GM19438 (cell line): ENCODE data around the gene VAV3.

Experiments used
- ATAC-seq: cut with Tn5 transposase; IDR thresholded peaks from one replicate; pipeline ENCODE4 v1.9.1; 2021; ENCODE audit warnings: low read depth; ENCODE audit not compliant: unreplicated experiment

The VAV3 gene

GRCh38 chr1:107804134-107804533 lies 160.8 kb downstream of the VAV3 start:
- ATAC-seq: no peak

- ATAC-seq: no peak
Observed at GRCh38 chr1:107803579-107803978, 161.4 kb downstream of the VAV3 start.

- no peak for ATAC-seq
Observed at GRCh38 chr1:107802654-107803053, 162.3 kb downstream of the VAV3 start.

- ATAC-seq: no peak
Observed at GRCh38 chr1:107795994-107796393, 169.0 kb downstream of the VAV3 start.

- ATAC-seq: no peak
Observed at GRCh38 chr1:107795441-107795840, 169.5 kb downstream of the VAV3 start.

GRCh38 chr1:107794571-107794970 lies 170.4 kb downstream of the VAV3 start:
- no peak for ATAC-seq

- no peak for ATAC-seq
Observed at GRCh38 chr1:107793896-107794453, 171.0 kb downstream of the VAV3 start.

- no peak for ATAC-seq
Observed at GRCh38 chr1:107791348-107791747, 173.6 kb downstream of the VAV3 start.

- no peak for ATAC-seq
Observed at GRCh38 chr1:107789817-107790524, 175.0 kb downstream of the VAV3 start.

GRCh38 chr1:107788206-107789202 lies 176.5 kb downstream of the VAV3 start:
- ATAC-seq: no peak

GRCh38 chr1:107787299-107787698 lies 177.7 kb downstream of the VAV3 start:
- ATAC-seq: no peak

GRCh38 chr1:107786203-107786845 lies 178.7 kb downstream of the VAV3 start:
- no peak for ATAC-seq

GRCh38 chr1:107785496-107786202 lies 179.3 kb downstream of the VAV3 start:
- no peak for ATAC-seq

- no peak for ATAC-seq
Observed at GRCh38 chr1:107782217-107782845, 182.6 kb downstream of the VAV3 start.

- no peak for ATAC-seq
Observed at GRCh38 chr1:107781245-107781644, 183.7 kb downstream of the VAV3 start.

- no peak for ATAC-seq
Observed at GRCh38 chr1:107777664-107778047, 187.3 kb downstream of the VAV3 start.

GRCh38 chr1:107776900-107777663 lies 187.9 kb downstream of the VAV3 start:
- ATAC-seq: peak; percentile 86

- no peak for ATAC-seq
Observed at GRCh38 chr1:107771377-107771776, 193.6 kb downstream of the VAV3 start.

GRCh38 chr1:107767156-107767582 lies 197.8 kb downstream of the VAV3 start:
- ATAC-seq: no peak
